NT2/D1 (cell line): ENCODE data around the gene MYF5.

Experiments
- DNase-seq: peaks from one replicate; pipeline ENCODE4 v3.0.0-alpha.2; 2011; ENCODE audit warnings: low read depth, low spot score
- H3K27me3 ChIP-seq: 2 replicates; pipeline ENCODE4 v1.6.0; 2011; ENCODE audit warnings: mild to moderate bottlenecking; ENCODE audit not compliant: insufficient read length, insufficient read depth
- H3K36me3 ChIP-seq: 2 replicates; pipeline ENCODE4 v1.6.1; 2011; ENCODE audit warnings: mild to moderate bottlenecking, low read length, mixed read lengths; ENCODE audit not compliant: insufficient read depth, insufficient read length
- H3K4me1 ChIP-seq: 2 replicates; pipeline ENCODE4 v1.5.1; 2011; ENCODE audit not compliant: insufficient read depth, insufficient read length
- H3K4me3 ChIP-seq: 2 replicates; pipeline ENCODE4 v1.5.1; 2011; ENCODE audit warnings: low read depth; ENCODE audit not compliant: insufficient read length
- H3K9ac ChIP-seq: 2 replicates; pipeline ENCODE4 v1.6.0; 2011; ENCODE audit warnings: low read depth; ENCODE audit not compliant: insufficient read length
- H3K9me3 ChIP-seq: 2 replicates; pipeline ENCODE4 v1.5.1; 2011; ENCODE audit warnings: mild to moderate bottlenecking, low read length; ENCODE audit not compliant: insufficient read depth
- SUZ12 ChIP-seq: IDR thresholded peaks from 2 replicates; pipeline ENCODE4 v1.6.1; 2011; ENCODE audit not compliant: insufficient read length, insufficient read depth; ENCODE audit errors: extremely low read depth
- YY1 ChIP-seq: IDR thresholded peaks from 2 replicates; pipeline ENCODE4 v1.6.1; 2011; ENCODE audit not compliant: insufficient read length, insufficient read depth
- ZNF274 ChIP-seq: IDR thresholded peaks from 2 replicates; pipeline ENCODE4 v1.6.1; 2011; ENCODE audit warnings: mild to moderate bottlenecking, low read depth, low read length

MYF5 gene

DNA sequence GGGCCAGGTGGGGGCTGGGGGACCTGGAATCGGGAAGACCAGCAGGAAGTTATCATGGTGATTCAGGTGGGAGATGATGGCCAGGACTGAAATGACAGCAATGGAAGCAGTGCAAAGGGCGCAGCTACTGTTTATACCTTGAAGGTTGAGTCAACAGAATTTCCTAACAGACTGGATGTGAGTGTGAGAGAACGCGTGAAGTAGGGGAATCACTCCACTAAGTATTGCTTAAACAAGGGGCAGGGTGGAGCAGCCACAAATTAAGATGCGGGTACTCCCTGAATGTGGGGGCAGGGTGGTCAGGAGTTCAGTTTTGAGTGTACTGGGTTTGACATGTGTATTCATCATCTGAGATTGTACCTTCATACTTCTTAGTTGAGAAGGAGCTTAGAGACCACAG lies 45.1 kb downstream of the MYF5 start:
- H3K27me3 ChIP-seq: no peaks in the 10 kb centered on the region
- H3K9ac ChIP-seq: no peak overlapping the region
- H3K9me3 ChIP-seq: no peaks in the 10 kb centered on the region
- H3K4me1 ChIP-seq: no peaks in the 10 kb centered on the region
- TF ChIP-seq SUZ12 (no peak), YY1 (no peak), ZNF274 (no peak)
- H3K4me3 ChIP-seq: no peak overlapping the region
- H3K36me3 ChIP-seq: no peaks in the 10 kb centered on the region
- DNase-seq: no peak

DNA sequence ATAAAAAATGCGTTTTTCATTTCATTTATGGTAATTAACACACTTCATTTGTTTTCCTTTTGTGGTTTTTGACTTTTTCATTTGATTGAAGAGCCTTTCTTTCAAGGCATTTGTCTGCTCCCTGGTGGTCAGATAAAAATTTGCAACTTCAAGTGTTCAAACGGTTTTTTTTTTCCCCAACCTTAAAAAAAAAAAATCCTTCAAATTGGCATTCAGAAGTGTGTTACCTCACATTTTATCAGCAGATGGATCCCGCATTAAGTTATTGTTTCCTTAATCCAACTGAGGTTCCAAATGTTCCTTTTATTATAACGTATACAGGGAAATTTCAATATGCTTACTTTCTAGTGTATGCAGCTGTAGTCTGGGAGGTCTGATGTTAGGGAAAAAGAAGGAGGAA lies 47.2 kb downstream of the MYF5 start:
- H3K4me1 ChIP-seq: no peaks in the 10 kb centered on the region
- no peaks in the 10 kb centered on the region for H3K36me3 ChIP-seq
- no peak overlapping the region for H3K9ac ChIP-seq
- no peaks in the 10 kb centered on the region for H3K9me3 ChIP-seq
- peak; percentile 55 for DNase-seq
- no peaks in the 10 kb centered on the region for H3K27me3 ChIP-seq
- no peak overlapping the region for H3K4me3 ChIP-seq
- no peak for TF ChIP-seq ZNF274
- TF ChIP-seq YY1: no peak
- TF ChIP-seq SUZ12: no peak

DNA sequence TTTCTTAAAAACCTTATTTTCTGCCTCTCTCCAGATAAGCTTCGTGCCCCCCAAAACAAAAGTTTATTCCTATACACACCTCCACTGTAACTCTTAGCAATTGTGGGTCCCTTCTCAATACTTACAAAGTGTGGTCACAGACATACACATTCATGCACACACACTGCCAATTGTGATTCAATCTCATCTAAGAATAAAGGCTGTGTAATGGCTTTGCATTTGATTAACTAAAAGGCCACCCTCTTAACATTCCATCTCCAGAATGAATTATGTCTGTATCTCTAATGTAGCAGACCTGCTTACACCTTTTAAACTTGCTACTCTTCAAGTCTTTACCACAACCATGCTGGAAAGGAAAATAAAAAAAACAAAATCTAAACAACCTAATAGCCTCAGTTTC lies 49.5 kb downstream of the MYF5 start:
- no peaks in the 10 kb centered on the region for H3K4me1 ChIP-seq
- H3K4me3 ChIP-seq: no peak overlapping the region
- no peaks in the 10 kb centered on the region for H3K36me3 ChIP-seq
- H3K9me3 ChIP-seq: no peaks in the 10 kb centered on the region
- no peak overlapping the region for H3K9ac ChIP-seq
- DNase-seq: no peak
- TF ChIP-seq SUZ12 (no peak), ZNF274 (no peak)
- H3K27me3 ChIP-seq: no peaks in the 10 kb centered on the region

DNA sequence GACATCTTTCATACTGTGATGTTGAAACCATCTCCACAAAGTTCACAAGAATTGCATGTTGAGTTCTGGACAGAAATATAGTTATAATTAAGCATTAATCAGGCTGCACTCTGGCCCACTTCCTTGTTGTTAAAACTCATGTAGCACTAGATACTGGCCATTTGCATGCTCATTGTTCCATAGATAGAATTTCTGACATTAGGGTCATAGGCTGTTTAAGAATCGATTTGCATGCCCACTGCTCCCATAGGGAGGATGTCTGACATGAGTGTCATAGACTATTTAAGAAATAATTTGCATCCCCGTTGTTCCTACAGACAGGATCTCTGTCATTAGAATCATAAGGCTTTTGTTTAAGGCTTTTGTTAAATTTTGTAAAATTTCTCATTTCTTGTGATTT lies 50.2 kb downstream of the MYF5 start:
- Histone ChIP-seq H3K4me3 (no peak overlapping the region), H3K9me3 (no peaks in the 10 kb centered on the region), H3K27me3 (no peaks in the 10 kb centered on the region), H3K36me3 (no peaks in the 10 kb centered on the region), H3K9ac (no peak overlapping the region), H3K4me1 (no peaks in the 10 kb centered on the region)
- no peak for DNase-seq
- TF ChIP-seq ZNF274 (no peak), SUZ12 (no peak), YY1 (no peak)
